Left ventricle myocardium inferior (tissue), 1 donor: Measurements from ENCODE around the gene PLB1. TPM values are rescaled to one million over a fixed set of nuclear protein-coding genes. Genes with fewer than 3 reads are reported as not detected.

Source experiments
- DNase-seq: peaks from one replicate; pipeline ENCODE4 v3.0.0-alpha.2; 2020
- H3K27ac ChIP-seq: fragments of 200-600 bp; replicated peaks from 2 replicates; pipeline ENCODE4 v1.8.0; 2021
- H3K27me3 ChIP-seq: fragments of 200-600 bp; 2 replicates; pipeline ENCODE4 v1.8.0; 2021; ENCODE audit warnings: low read depth
- H3K36me3 ChIP-seq: fragments of 200-600 bp; 2 replicates; pipeline ENCODE4 v1.8.0; 2021
- H3K4me1 ChIP-seq: fragments of 200-600 bp; 2 replicates; pipeline ENCODE4 v1.8.0; 2021
- H3K4me3 ChIP-seq: fragments of 200-600 bp; 2 replicates; pipeline ENCODE4 v1.8.0; 2021; ENCODE audit warnings: mild to moderate bottlenecking, moderate library complexity
- H3K9me3 ChIP-seq: fragments of 200-600 bp; replicated peaks from 2 replicates; pipeline ENCODE4 v1.8.0; 2021
- intact Hi-C: fragments of 100-400 bp; cut with micrococcal nuclease; formaldehyde crosslinking; loops from one replicate; pipeline ENCODE4 v1.11.0; 2022
- total RNA-seq: library from RNA; stranded (reverse); fragmentation: NEBNext Ultra II Directional; extraction: Animal tissue kit (Norgen Biotek cat#: 25700); gene quantifications from one replicate; pipeline ENCODE4 v1.2.1, GENCODE V29; 2021
- TF ChIP-seq, protein P1 (sequence below): fragments of 200-600 bp; IDR thresholded peaks from 2 replicates; pipeline ENCODE4 v1.8.0; 2021; ENCODE audit warnings: antibody characterized with exemption, mild to moderate bottlenecking, borderline replicate concordance
- donor health status: DM: no; HTN: yes; CAD: no; lungs with severe emphysema.

The PLB1 gene
- total RNA-seq, 1 donor from 2014 or later: 2.4 TPM

DNA sequence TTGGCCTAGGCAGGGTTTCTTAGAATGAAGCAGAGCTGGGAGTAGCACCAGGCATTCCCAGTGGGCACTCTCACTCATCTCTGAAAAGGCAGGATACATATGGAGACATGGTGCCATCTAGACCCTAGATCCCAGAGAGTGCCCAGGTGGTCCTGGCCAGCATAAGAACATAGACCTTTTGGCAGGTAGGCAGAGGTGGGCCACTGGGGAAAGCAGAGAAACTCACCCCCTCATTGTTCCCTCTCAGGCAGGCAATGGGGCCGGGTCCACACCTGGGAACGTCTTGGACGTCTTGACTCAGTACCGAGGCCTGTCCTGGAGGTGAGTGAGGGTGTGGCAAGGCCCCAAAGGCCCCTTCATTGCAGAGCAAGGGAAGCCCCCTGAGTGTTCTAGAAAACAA lies 69.2 kb downstream of the PLB1 start:
- Histone ChIP-seq H3K4me3 (no peak overlapping the region), H3K27ac (no peak overlapping the region), H3K9me3 (no peaks in the 10 kb centered on the region), H3K27me3 (no peaks in the 10 kb centered on the region), H3K36me3 (no peaks in the 10 kb centered on the region), H3K4me1 (peaks cover 10% of the 10 kb centered on the region)
- intact Hi-C loops: no loop called here
- DNase-seq: no peak
- TF ChIP-seq, protein P1, sequence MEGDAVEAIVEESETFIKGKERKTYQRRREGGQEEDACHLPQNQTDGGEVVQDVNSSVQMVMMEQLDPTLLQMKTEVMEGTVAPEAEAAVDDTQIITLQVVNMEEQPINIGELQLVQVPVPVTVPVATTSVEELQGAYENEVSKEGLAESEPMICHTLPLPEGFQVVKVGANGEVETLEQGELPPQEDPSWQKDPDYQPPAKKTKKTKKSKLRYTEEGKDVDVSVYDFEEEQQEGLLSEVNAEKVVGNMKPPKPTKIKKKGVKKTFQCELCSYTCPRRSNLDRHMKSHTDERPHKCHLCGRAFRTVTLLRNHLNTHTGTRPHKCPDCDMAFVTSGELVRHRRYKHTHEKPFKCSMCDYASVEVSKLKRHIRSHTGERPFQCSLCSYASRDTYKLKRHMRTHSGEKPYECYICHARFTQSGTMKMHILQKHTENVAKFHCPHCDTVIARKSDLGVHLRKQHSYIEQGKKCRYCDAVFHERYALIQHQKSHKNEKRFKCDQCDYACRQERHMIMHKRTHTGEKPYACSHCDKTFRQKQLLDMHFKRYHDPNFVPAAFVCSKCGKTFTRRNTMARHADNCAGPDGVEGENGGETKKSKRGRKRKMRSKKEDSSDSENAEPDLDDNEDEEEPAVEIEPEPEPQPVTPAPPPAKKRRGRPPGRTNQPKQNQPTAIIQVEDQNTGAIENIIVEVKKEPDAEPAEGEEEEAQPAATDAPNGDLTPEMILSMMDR: no peak

DNA sequence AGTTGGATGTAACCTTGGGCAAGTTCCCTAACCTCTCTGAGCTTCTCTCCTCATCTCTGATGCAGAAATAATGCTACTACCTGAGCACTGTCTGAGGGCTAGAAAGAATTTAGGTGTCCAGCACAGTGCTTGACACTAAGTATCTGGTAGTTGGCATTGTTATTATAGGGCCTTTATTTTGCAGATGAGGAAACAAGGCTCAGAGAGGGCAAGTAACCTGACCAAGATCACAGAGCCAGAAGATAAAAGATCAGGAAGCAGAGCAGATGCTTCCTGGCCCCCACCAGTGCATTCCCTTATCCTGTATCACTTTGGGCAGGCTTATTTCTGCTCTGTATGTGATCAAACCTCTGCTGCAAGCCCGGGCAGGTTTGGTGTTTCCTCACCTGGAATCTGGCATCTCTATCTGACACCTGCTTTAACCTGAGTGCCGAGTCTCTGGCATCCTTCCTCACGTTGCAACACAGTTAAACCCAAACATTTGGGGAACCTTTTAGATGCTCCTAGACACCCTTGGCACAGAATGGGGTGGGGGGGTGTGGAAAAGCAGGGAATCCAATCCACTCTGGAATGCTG lies 69.9 kb downstream of the PLB1 start:
- DNase-seq: no peak
- intact Hi-C loops: no loop called here
- Histone ChIP-seq H3K36me3 (no peaks in the 10 kb centered on the region), H3K4me1 (peaks cover 10% of the 10 kb centered on the region), H3K27ac (no peak overlapping the region), H3K4me3 (peak overlapping the region; percentile 80), H3K9me3 (no peaks in the 10 kb centered on the region), H3K27me3 (no peaks in the 10 kb centered on the region)
- TF ChIP-seq, protein P1: no peak

DNA sequence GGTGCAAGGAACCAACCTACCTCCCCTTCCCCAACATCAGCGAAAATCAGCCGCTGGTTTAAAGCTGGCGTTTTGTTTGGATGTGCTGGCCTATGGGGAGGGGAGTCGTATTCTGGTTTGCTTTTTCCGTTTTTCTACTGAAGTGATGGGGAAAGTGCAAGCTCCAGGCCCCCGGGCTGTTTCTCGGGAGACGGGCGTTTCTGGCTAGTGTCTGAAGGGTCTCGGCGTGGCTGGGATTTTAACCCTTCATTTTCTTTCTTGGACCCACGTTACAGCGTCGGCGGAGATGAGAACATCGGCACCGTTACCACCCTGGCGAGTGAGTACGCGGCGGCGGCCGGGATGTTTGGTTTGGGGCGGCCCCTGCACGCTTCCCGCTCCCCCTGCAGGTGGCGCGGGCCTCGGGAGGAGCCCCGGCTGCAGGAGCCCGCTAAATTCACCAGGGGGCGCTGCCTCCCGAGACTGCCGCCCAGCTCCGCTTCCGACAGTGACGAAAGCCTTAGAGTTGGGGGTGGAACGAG lies 70.7 kb downstream of the PLB1 start:
- peaks cover 4% of the 10 kb centered on the region for H3K9me3 ChIP-seq
- intact Hi-C loops: no loop called here
- TF ChIP-seq, protein P1: peak; percentile 100
- peak overlapping the region; percentile 80 for H3K4me3 ChIP-seq
- peak; percentile 85 for DNase-seq
- H3K27ac ChIP-seq: peak overlapping the region; percentile 73
- no peaks in the 10 kb centered on the region for H3K36me3 ChIP-seq
- no peaks in the 10 kb centered on the region for H3K27me3 ChIP-seq
- peaks cover 10% of the 10 kb centered on the region for H3K4me1 ChIP-seq

DNA sequence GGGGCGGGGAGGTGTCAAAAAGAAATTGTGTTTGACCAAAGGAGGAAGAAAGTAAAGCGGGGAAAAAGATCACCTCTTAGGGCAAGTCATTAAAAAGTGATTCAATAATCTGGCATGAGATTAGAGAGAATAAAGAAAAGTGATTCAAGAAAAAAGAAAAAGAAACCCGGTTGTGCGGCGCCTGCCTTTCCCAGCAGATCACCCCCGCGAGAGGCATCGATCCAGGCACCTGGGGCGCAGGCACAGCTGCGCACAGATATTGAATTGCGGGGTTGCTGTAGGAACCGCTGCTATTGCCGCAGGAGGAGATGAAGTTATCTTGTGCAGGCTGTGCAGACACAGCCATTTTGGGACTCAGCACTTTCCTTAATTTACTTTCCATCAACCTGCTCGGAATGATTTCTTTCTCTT lies 71.2 kb downstream of the PLB1 start:
- no peak for DNase-seq
- intact Hi-C loops: no loop called here

DNA sequence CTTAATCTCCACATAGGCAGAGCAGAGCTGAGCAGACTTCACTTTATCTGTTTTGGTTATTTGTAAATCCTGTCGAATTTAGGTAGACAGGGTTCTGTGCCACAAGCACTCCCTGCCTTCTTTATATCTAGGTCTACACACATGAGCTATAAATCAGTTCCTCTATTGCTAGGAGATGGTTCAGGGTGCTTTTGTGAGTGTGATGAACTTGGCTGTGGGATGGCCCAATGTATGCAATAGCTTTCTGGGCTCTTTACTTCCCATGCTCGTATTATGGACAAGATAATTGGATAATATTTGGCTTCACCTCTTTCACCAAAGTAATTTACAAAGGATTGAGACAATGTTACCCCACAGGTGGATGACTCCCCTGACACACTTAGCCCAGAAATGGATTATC lies 72.2 kb downstream of the PLB1 start:
- no peak for DNase-seq
- TF ChIP-seq, protein P1: no peak
- Histone ChIP-seq H3K9me3 (peaks cover 11% of the 10 kb centered on the region), H3K36me3 (no peaks in the 10 kb centered on the region), H3K27me3 (no peaks in the 10 kb centered on the region), H3K27ac (no peak overlapping the region), H3K4me3 (no peak overlapping the region), H3K4me1 (peaks cover 10% of the 10 kb centered on the region)
- intact Hi-C loops: no loop called here

More for the DNA sequence above, 71.2 kb downstream of the PLB1 start:
- Histone ChIP-seq H3K4me3 (peak overlapping the region; percentile 80), H3K36me3 (no peaks in the 10 kb centered on the region), H3K27me3 (no peaks in the 10 kb centered on the region), H3K4me1 (peaks cover 10% of the 10 kb centered on the region), H3K27ac (peak overlapping the region; percentile 73), H3K9me3 (peaks cover 7% of the 10 kb centered on the region)
- TF ChIP-seq, protein P1: no peak
